ENCODE data around the gene CIPC.

CIPC gene

GRCh38 chr14:77151918-77152588 is 54.0 kb downstream of the CIPC start:
- DNase-seq (ENCODE audit: low read depth in 2 of 2): no peak

GRCh38 chr14:77153802-77154201 is 55.7 kb downstream of the CIPC start:
- DNase-seq (ENCODE audit: low read depth in 2 of 2): no peak

- DNase-seq (ENCODE audit: low read depth in 2 of 2): no peak
These were observed 56.4 kb downstream of the CIPC start for GRCh38 chr14:77154421-77154820.

GRCh38 chr14:77155083-77155482 is 57.0 kb downstream of the CIPC start:
- DNase-seq (ENCODE audit: low read depth in 2 of 2): no peak

GRCh38 chr14:77157740-77158139 is 59.7 kb downstream of the CIPC start:
- no peak for DNase-seq (ENCODE audit: low read depth in 2 of 2)

GRCh38 chr14:77158175-77158881 is 60.3 kb downstream of the CIPC start:
- no peak for DNase-seq (ENCODE audit: low read depth in 2 of 2)

GRCh38 chr14:77158882-77159255 is 60.8 kb downstream of the CIPC start:
- DNase-seq (ENCODE audit: low read depth in 2 of 2): no peak

GRCh38 chr14:77161011-77161410 is 63.0 kb downstream of the CIPC start:
- DNase-seq (ENCODE audit: low read depth in 2 of 2): no peak

Measured in activated CD4-positive, alpha-beta T cell treated with anti-CD3 and anti-CD28 coated beads for 24 hours (primary cell).